CD4-positive, alpha-beta T cell treated with Interleukin-2 at 100 ng/mL for 4 hours (primary cell): ENCODE measurements around the gene FUT8.
"Not testable (repeated sequence)": the region's sequence is repeated elsewhere in the genome, so short reads cannot be mapped to it uniquely, and the experiment has no call there.

Source experiments
- DNase-seq: peaks from one replicate; pipeline ENCODE4 v3.0.0-alpha.2; 2020; ENCODE audit warnings: low spot score

Gene FUT8

DNA sequence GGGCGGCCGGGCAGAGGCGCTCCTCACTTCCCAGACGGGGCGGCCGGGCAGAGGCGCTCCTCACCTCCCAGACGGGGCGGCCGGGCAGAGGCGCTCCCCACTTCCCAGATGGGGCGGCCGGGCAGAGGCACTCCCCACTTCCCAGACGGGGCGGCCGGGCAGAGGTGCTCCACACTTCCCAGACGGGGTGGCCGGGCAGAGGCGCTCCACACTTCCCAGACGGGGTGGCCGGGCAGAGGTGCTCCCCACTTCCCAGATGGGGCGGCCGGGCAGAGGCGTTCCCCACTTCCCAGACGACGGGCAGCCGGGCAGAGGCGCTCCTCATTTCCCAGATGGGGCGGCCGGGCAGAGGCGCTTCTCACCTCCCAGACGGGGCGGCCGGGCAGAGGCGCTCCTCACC, 304.3 kb downstream of the FUT8 start:
- not testable (repeated sequence) for DNase-seq

DNA sequence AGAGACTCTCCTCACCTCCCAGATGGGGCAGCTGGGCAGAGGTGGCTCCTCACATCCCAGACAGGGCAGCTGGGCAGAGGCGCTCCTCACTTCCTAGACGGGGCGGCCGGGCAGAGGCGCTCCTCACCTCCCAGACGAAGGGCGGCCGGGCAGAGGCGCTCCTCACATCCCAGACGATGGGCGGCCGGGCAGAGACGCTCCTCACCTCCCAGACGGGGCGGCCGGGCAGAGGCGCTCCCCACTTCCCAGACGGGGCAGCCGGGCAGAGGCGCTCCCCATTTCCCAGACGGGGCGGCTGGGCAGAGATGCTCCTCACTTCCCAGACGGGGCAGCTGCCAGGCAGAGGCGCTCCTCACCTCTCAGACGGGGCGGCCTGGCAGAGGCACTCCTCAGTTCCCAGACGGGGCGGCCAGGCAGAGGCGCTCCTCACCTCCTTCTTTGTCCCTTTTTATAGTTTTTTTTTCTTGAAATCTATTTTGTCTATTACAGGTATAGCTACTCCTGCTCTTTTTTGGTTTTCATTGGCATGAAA, 304.9 kb downstream of the FUT8 start:
- DNase-seq = not testable (repeated sequence)

DNA sequence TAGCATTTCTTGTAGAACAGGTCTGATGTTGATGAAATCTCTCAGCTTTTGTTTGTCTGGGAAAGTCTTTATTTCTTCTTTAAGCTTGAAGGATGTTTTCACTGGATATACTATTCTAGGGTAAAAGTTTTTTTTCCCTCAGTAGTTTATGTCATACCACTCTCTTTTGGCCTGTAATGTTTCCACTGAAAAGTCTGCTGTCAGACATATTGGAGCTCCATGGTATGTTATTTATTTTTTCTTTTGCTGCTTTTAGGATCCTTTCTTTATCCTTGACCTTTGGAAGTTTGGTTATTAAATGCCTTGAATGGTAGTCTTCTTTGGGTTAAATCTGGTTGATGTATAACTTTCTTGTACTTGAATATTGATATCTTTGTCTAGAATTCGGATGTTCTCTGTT, 306.1 kb downstream of the FUT8 start:
- DNase-seq = no peak

DNA sequence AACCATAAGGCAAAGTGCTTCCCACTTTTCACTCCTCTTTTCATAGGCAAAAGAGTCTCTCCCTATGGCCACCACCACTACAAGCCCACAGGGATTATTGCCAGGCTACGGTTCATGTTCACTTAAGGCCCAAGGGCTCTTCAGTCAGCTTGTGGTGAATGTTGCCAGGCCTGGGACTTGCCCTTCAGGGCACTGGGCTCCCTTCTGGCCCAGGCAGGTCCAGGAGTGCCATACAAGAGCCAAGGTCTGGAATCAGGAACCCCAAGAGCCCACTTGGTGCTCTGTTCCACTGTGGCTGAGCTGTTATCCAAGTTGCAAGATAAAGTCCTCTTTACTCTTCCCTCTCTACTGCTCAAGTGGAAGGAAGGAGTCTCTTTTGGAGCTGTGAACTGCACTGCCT, 307.6 kb downstream of the FUT8 start:
- no peak for DNase-seq

DNA sequence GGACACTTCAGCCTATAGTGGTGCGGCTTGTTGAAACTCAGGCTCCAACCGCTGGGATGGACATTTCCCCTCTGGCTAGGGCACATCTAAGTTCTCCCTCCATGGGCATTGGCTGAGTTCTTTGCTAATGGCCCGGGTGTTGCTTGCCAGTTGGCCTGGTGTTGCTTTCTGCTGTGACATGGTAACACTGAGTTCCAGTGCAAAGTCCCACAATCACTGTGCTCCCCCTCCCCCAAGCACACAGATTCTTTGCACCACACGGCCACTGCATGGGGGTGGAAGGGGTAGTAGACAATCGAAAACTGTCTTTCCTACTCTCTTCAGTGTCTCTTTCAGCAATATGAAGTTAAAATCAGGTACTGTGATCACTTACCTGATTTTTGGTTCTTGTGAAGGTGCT, 308.2 kb downstream of the FUT8 start:
- DNase-seq = no peak

DNA sequence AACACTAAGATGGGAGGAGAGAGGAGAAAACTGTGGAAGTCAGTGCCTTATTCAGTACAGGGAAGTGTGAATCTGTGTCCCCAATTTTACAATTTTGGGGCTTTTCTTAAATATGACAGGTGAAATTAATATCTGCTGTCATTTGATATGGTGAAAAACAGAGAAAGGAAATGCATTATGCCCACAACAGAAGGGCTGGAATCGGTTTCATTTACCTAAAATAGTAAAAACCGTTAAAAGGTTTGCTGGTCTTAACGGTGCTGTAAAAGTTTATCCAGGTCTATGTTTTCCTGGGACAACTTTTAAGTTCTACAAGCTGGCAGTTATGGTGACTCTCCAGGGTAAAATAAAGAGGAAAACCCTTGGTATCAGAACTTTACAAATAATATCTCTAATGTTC, 310.8 kb downstream of the FUT8 start:
- DNase-seq = no peak

DNA sequence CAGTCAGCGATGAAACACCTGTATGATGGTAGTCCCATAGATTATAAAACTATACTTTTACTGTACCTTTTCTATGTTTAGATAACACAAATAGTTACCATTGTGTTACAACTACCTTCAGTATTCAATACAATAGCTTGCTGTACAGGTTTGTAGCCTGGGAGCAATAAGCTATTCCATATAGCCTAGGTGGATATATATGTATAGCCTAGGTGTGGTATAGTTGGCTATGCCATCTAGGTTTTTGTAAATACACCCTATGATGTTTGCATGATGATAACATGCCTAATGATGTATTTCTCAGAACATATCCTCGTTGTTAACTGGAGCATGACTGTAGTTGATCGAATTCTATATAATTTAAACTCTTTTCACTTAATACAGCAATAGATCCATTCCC, 316.1 kb downstream of the FUT8 start:
- no peak for DNase-seq

DNA sequence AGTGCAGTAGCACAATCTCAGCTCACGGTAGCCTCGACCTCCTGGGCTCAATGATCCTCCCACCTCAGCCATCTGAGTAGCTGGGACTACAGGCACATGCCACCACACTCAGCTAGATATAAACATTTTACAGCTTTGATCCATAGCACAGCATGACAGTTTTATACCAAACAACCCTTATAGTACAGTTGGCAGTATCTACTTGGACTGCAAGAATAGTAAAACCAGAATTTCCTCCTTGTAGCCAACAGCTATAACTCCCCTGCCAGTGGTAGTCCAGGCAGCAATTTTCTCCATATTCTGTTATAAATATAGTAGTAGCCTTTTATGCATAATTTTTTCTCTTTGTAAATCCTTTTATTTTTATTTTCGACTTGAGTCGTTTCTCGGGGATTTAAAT, 317.0 kb downstream of the FUT8 start:
- no peak for DNase-seq

DNA sequence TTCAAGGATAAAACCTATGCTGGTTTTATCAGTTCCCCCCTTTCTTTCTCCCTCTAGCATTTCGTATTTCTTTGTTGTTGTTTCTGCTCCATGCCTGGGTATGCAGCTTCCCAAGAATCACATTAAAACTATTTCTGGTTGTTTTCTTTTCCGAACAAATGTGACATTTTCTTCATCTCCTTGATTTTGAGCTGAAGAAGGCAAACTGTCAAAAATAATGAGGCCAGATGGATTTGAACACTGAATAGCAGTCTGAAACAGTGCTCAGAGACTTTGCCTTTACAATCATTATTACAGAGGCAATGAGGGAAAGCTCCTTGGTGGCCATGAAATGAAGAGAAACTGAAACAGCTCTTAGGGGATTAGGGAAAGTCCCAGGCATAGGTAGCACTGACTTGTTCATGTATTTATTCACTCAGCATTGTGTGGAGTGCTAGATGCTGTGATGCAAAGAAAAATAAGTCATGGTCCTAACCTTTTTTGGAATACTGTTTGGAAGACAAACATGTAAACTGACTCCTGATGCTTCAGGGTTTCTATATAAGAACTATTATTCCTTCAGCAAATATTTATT, 319.5 kb downstream of the FUT8 start:
- DNase-seq = peak; percentile 4

DNA sequence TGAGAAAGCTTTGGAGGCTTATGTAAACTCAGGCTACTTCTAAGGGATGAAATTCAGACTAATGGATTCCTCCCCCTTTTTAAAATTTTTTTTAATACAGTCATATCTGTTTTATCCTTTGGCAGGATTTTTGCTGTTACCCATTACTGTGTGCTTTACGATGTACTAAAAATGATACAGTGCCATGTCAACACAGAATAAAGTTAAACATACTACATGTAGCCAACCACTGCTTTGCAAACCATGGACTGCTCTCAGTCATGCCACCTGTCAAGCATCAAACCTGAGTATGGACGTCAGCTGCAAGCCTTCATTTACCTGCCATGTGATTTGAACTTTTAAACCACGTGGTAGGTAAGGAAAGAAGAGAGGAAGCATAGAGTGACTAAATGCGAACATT, 325.8 kb downstream of the FUT8 start:
- no peak for DNase-seq

DNA sequence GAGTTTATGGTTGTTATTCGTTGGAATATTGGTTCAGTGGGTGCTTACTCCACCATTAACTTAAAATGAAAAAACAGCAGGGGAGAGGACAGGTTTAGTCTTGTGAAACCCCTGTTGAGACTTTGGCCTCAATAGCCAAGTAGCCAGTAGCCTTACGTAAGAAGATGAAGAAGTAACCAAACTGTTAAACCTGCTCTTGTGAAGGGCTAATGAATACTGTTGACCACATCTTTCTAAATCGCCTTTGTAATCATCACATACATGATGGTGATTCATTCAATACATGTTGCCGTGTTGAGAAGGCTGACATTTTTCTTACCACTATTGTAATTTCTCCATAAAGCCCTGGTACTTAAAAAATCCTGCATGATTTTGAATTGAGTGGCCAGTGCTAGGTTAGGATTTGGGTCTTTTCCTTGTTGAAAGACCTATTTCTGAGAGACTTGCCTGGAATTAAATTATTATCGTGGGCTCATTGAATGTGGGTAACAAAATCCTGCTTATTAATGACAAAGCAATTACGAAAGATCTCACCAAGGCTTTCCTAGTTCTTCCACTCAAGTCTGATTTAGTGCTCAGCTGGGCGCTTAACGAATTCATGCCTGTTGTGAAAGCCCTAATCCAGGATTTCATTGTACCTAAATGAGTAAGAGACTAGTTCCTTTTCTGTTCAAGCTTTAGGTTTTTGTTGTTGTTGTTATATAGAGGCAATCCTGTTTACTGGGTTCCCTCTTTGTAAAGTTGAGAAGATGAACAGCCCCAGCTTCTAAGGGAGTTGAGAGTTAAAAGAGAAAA, 333.1 kb downstream of the FUT8 start:
- no peak for DNase-seq

DNA sequence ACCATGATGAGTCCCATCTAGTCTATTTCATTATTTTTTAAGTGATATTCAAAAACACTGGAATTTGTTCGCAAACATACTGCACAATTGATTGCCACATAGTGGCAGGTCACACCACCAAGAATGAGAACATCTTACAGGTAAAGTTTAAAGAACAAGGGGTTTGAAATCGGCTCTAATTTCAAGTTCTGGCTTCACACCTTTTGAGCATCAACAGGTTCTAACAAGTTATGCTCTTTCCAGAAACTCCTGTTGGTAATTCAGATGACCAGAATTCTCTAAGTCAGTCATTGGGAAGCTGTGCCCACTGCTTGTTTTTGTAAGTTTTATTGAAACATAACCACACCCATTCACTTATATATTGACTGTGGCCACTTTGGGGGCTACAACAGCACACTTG, 336.3 kb downstream of the FUT8 start:
- DNase-seq = no peak

DNA sequence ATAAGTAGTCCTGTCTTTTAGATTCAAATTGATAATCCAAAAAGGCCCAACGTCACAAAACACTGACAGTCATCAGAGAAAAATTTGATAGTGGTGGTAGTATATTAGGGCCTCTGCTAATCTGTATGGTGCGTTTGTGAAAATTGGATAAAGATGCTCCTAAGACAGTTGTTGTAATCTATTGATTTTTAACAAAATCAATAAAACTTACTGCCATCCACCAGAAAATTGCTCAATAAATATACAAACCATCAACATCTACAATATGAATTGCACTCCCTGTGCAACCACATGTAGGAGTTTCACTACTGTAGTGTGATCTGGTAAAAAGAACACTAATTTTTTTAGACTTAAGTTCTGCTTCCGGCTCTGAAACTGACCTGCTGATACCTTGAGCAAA, 336.8 kb downstream of the FUT8 start:
- no peak for DNase-seq

DNA sequence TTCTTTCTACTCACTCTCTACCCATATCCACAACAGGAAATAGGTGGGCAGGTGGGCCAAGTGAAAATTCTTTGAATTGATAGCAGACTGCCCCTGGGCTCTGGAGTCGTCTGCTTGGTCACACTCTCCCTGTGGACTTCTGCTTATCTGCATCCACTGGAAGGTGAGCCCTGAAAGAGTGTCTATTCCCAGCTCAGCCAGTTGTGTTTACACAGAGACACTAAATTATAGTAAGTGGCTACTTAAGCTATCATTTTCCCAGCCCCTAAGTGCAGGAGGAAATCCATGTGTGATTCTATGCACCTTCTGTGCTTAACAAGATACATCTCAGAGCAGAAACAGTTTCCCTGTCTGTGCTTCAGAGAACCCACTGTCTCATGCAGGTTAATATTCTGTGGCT, 338.4 kb downstream of the FUT8 start:
- no peak for DNase-seq

DNA sequence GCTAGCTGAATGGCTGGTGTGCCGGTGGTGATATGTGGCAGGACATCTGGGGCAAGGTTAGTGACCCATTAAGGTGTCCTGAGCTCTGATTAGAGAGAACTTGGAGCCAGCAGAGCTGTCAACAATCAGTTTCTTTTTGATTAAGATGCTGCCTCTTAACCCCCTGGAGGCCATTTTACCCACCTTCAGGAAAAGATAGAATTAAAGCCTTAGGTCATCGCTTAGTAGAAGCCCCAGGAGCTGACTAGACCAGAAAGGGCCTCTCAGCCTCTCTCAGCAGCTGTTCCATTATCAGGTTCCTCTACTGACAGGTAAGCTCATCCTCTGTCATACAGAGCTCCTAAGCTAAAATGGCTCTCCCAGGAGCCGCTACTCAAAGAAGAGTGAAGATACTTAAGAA, 339.0 kb downstream of the FUT8 start:
- no peak for DNase-seq

DNA sequence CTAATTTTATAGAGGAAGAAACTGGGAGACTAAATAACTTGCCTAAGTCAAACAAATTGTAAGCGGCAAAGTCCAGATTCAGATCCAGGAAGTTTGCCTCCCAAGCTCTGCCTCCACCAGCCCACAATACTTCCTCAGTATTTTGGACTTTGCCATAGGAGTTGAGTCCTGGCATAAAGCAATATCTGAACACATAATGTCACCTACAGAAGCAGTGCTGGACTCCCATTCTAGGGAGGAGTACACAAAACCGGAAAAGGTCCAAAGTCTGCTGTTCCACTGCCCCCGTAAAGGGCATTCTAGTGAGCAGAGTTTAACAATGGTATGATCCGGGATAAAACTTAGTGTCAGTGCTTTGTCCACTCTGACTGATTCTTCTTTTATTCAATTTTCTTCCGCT, 340.5 kb downstream of the FUT8 start:
- DNase-seq = no peak

DNA sequence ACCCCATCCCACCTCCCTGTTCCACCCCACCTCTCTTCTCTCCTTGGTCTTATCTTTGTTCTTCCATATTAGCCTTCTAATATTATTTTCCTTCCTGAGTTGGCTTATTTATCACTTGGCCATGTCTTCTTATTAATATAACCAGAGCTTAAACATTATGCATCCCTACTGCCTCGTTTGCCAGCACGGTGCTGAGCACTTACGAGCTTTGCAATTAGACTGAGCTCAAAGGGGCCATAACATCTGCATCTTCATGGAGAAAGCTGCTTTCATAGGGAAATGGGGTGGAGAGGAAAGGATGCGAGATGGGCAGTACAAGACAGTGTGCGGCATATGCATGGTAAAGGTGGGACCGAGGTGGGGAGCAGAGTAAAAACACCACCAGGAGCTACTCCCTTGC, 342.8 kb downstream of the FUT8 start:
- no peak for DNase-seq

DNA sequence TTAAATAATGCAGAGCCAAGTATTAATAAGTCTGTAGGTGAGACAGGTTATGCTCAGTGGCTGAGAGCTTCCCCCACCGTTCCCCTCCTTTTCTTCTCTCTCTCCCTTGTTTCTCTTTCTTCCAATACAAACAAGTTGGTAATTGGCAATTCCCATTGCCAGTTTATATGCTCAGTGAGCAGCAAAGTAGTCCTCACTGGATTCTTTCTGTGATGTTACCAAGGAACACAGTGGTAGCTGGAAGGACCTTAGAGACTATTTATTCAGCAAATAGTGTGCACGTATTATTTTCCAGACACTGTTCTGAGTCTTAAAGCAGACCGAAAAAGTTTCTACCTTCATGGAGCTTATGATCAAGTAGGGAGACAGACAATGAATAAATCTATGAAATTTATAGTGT, 344.4 kb downstream of the FUT8 start:
- no peak for DNase-seq

DNA sequence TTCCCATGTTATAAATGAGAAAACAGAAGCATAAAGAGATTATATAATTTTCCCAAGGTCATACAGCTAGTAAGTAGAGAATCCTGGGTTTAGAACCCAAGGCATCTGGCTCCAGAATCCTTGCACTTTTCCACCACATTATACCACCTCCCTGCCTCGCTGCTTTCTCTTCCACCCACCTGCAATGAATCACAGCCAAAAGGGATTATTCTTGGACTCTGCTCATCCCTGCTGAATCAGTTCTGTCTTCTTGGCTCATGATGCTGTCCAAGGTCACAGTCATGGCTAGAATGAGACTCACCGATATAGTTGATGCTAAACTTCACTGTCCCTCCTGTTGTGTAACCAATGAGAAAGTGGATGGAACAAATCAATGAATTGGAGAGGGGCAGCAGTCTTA, 356.6 kb downstream of the FUT8 start:
- DNase-seq = no peak

DNA sequence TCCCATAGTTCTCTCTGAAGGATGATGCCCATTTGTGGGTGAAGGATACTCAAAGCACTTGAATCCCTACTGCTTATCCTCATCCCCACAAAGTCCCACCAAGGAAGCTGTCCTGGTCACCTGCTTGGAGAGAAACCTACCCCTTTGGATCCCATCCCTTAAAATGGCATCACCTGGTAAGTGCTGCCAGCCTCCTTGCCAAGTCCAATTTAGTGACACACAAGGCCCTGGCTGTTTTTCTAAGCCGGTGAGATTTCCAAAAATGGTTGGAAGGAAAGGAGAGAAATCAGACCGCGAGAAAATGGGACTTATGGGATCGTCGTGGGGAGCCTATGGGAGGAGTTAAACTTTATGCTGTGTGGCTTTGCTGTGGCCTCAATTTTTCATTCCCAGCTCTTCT, 358.2 kb downstream of the FUT8 start:
- DNase-seq = no peak

DNA sequence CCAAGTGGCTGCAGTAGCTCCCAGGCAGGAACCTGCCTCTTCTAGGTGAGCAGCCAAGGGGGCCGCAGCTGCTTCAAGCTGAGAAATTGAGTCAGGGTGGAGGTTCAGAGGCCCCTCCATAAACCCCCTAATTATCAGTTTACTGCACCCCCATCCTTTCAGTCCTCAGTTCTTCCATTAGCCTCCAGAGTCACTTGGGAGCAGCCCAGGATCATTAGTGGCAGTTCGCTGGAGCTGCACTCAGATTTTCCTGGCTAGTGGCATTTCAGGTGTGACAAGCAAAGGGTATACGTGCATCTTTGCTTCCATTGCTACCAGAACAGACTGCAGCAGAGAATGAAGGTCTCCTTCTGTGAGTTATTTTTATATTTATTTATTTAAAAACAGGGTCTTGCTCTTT, 358.7 kb downstream of the FUT8 start:
- DNase-seq = no peak

DNA sequence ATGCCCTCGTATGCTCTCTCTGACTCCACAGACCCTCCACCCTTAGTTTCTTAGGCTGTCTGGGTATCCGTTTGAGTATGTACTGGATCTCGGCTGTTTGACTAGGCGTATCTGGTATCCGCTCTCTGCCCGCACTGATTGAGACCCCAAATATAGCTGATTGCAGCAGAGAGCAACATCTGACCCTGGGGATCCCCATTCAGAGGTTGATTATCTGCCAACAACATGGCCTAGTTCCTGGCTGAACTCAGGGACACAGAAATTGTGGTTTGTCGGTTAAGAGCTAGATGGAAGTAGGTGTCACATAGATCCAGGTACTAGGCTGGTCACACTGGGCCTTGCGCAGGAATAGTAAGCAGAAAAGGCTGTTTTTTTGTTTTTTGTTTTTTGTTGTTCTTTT, 359.9 kb downstream of the FUT8 start:
- no peak for DNase-seq

DNA sequence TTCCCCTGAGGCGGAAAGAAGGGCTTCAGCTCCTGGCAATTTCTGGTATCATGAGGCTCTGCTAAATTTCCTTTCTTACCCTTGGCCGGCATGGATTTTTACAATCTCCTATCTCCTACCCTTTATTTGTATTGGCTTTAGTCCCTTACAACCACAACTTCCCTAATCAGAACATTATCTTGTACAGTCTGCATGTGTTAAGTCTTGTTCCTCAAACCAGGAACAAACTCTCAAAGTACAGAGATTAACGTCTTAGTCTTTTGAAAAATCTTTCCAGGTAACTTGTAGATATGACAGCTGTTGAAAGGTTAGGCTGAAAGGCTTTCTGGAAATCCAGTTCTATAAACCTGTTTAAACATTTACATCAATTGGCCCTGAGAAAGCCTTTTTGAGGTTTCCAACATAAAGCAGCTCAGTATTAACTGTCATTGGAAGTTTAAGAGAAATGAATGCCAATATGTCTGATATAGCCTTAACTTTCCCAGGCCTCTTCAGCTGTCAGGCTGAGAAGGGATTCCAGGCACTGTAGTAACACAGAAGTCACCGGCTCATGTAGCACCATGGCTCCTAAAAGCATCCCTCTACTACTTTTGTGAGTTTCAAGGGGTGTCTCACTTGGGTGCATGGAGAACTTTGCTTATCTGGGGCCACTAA, 360.5 kb downstream of the FUT8 start:
- no peak for DNase-seq
